ENCODE results near the gene SRSF3.

The SRSF3 gene

GRCh38 chr6:36548401-36548743 lies 45.8 kb upstream of the SRSF3 start:
- Histone ChIP-seq H3K4me3 (ENCODE audit: low read depth, low read length) (no peak overlapping the region), H3K9me3 (no peaks in the 10 kb centered on the region), H3K36me3 (no peaks in the 10 kb centered on the region), H3K4me1 (peaks cover 3% of the 10 kb centered on the region; the same call in 1 of the 2 replicates), H3K27me3 (no peaks in the 10 kb centered on the region)
- DNase-seq = no peak
- no peak for TF ChIP-seq CTCF (IDR thresholded peaks at IDR 0.05; ENCODE audit: low read depth, low read length)

GRCh38 chr6:36550473-36551000 lies 43.6 kb upstream of the SRSF3 start:
- H3K4me3 ChIP-seq (ENCODE audit: low read depth, low read length) = no peak overlapping the region
- peaks cover 3% of the 10 kb centered on the region; the same call in 1 of the 2 replicates for H3K4me1 ChIP-seq
- H3K9me3 ChIP-seq = no peaks in the 10 kb centered on the region
- H3K27me3 ChIP-seq = no peaks in the 10 kb centered on the region
- no peak for TF ChIP-seq CTCF (IDR thresholded peaks at IDR 0.05; ENCODE audit: low read depth, low read length)
- peak; percentile 49 for DNase-seq
- no peaks in the 10 kb centered on the region for H3K36me3 ChIP-seq

GRCh38 chr6:36555750-36556252 lies 38.4 kb upstream of the SRSF3 start:
- DNase-seq = no peak
- Histone ChIP-seq H3K36me3 (no peaks in the 10 kb centered on the region), H3K9me3 (no peaks in the 10 kb centered on the region), H3K4me3 (ENCODE audit: low read depth, low read length) (no peak overlapping the region), H3K4me1 (no peaks in the 10 kb centered on the region; the same call in 1 of the 2 replicates), H3K27me3 (no peaks in the 10 kb centered on the region)
- no peak for TF ChIP-seq CTCF (IDR thresholded peaks at IDR 0.05; ENCODE audit: low read depth, low read length)

- no peaks in the 10 kb centered on the region for H3K27me3 ChIP-seq
- H3K36me3 ChIP-seq = no peaks in the 10 kb centered on the region
- H3K4me1 ChIP-seq = no peaks in the 10 kb centered on the region
- no peak overlapping the region for H3K4me3 ChIP-seq (ENCODE audit: low read depth, low read length)
- no peaks in the 10 kb centered on the region for H3K9me3 ChIP-seq
- no peak for DNase-seq
- no peak for TF ChIP-seq CTCF (IDR thresholded peaks at IDR 0.05; ENCODE audit: low read depth, low read length)
Measured at GRCh38 chr6:36556281-36556680, 37.9 kb upstream of the SRSF3 start.

GRCh38 chr6:36559011-36559793 lies 35.0 kb upstream of the SRSF3 start:
- no peaks in the 10 kb centered on the region for H3K4me1 ChIP-seq
- H3K36me3 ChIP-seq = no peaks in the 10 kb centered on the region
- no peaks in the 10 kb centered on the region for H3K9me3 ChIP-seq
- H3K27me3 ChIP-seq = no peaks in the 10 kb centered on the region
- TF ChIP-seq CTCF (IDR thresholded peaks at IDR 0.05; ENCODE audit: low read depth, low read length) = no peak
- H3K4me3 ChIP-seq (ENCODE audit: low read depth, low read length) = no peak overlapping the region
- DNase-seq = no peak

- Histone ChIP-seq H3K4me1 (no peaks in the 10 kb centered on the region), H3K36me3 (no peaks in the 10 kb centered on the region), H3K27me3 (no peaks in the 10 kb centered on the region), H3K4me3 (ENCODE audit: low read depth, low read length) (no peak overlapping the region), H3K9me3 (no peaks in the 10 kb centered on the region)
- no peak for TF ChIP-seq CTCF (IDR thresholded peaks at IDR 0.05; ENCODE audit: low read depth, low read length)
- no peak for DNase-seq
Measured at GRCh38 chr6:36560822-36561221, 33.3 kb upstream of the SRSF3 start.
